NCI-H146 treated with DMSO at 0.1 percent for 48 hours (cell line): ENCODE results near the gene RGP1.

Experiments used
- DNase-seq: peaks from one replicate; lab custom pipeline; 2025; ENCODE audit not compliant: unreplicated experiment; lab: John Stamatoyannopoulos, UW

RGP1 gene

GRCh38 chr9:35800530-35800929 lies 51.4 kb downstream of the RGP1 start:
- DNase-seq = no peak

- no peak for DNase-seq
Observed at GRCh38 chr9:35801328-35802128, 52.4 kb downstream of the RGP1 start.

GRCh38 chr9:35806101-35806500 lies 57.0 kb downstream of the RGP1 start:
- no peak for DNase-seq
